Ovary (tissue), 9 donors: ENCODE measurements around the gene PTPRO. TPM values are rescaled to one million over a fixed set of nuclear protein-coding genes. Genes with fewer than 3 reads are reported as not detected.

Experiments used
- DNase-seq, 5 donors: peaks; one replicate each; pipeline ENCODE4 v3.0.0-alpha.2; 2019 to 2020
- H3K27ac ChIP-seq, 2 donors: fragments of 200-600 bp; one replicate each; pipeline versions ENCODE4 v1.5.1 to v1.8.0; 2019 to 2022
- H3K27me3 ChIP-seq: fragments of 200-600 bp; one replicate; pipeline ENCODE4 v1.8.0; 2022
- H3K36me3 ChIP-seq: fragments of 200-600 bp; sonication (generic); one replicate; pipeline ENCODE4 v1.5.1; 2019
- H3K4me1 ChIP-seq: one replicate; pipeline ENCODE4 v1.8.1; 2013; ENCODE audit warnings: mild to moderate bottlenecking, moderate library complexity; ENCODE audit not compliant: insufficient read depth
- H3K4me3 ChIP-seq: fragments of 200-600 bp; sonication (generic); one replicate; pipeline ENCODE4 v1.5.1; 2017
- H3K9me3 ChIP-seq, 2 donors: fragments of 200-600 bp in 1 of 2; sonication (generic) in 1 of 2; one replicate each; pipeline versions ENCODE4 v1.5.1 to v1.8.1; 2013 to 2019; ENCODE audit warnings: mild to moderate bottlenecking in 1 of 2, moderate library complexity in 1 of 2
- EP300 ChIP-seq: sonication (generic); formaldehyde crosslinking; IDR thresholded peaks from one replicate; pipeline ENCODE4 v1.6.1; 2017; ENCODE audit warnings: antibody characterized with exemption
- POLR2A ChIP-seq: fragments of 450-650 bp; IDR thresholded peaks from one replicate; pipeline ENCODE4 v1.6.1; 2017; ENCODE audit warnings: antibody characterized with exemption, mild to moderate bottlenecking, moderate library complexity
- WGBS, 3 donors: extraction: QIAGEN DNeasy Blood & Tissue Kit in 1 of 3; methylation state at CpG; one replicate each; pipeline versions ENCODE4 v1.1.5 to v1.1.7; 2013 to 2017; 5-methylcytosine and 5-hydroxymethylcytosine counted together
- intact Hi-C, 4 donors: fragments of 100-400 bp; cut with DNase I; formaldehyde crosslinking; loops; one replicate each; pipeline versions ENCODE4 v1.11.0 to v1.15.1; 2022 to 2023
- polyA plus RNA-seq, 2 donors: library from polyadenylated mRNA; stranded (reverse); fragments of 200-250 nt in 1 of 2; fragments of 350-450 nt in 1 of 2; fragmentation: Illumina TruSeq in 1 of 2; extraction: RNeasy Lipid Tissue Mini Kit (QIAGEN cat#74804) in 1 of 2; gene quantifications; one replicate each; pipeline ENCODE4 v1.2.3, GENCODE V29; 2013 to 2014
- total RNA-seq, 7 donors: library from RNA; depleted of rRNA in 2 of 7; stranded (reverse); fragments of >200 nt in 2 of 7; fragmentation: NEBNext Ultra II Directional in 3 of 7; extraction: Animal tissue kit (Norgen Biotek cat#: 25700) in 3 of 7; gene quantifications; one replicate each; pipeline versions ENCODE4 v1.1.0 to v1.2.4, GENCODE V29; 2016 to 2023
- TF ChIP-seq, protein P1 (sequence below), 3 donors: fragments of 450-650 bp in 2 of 3; fragments of 200-600 bp in 1 of 3; IDR thresholded peaks; one replicate each; pipeline versions ENCODE4 v1.5.1 to v1.8.0; 2016 to 2022; ENCODE audit warnings: antibody characterized with exemption in 3 of 3, mild to moderate bottlenecking in 1 of 3
- donor health status: DM: no; HTN: no; CAD: no; lungs with moderate emphysema.
- donor health status: DM: no; HTN: no; CAD: no.
- donor health status: Bipolar disorder and iron deficiency.
- donor health status: DM: yes; HTN: yes; CAD: no.
- donor health status: DM: no; HTN: no; CAD: no.
- donor health status: DM: yes; HTN: yes; CAD: no.

The PTPRO gene
- total and polyA plus RNA-seq, 9 donors, result 0.30 to 3.7 (median 0.83) TPM

DNA sequence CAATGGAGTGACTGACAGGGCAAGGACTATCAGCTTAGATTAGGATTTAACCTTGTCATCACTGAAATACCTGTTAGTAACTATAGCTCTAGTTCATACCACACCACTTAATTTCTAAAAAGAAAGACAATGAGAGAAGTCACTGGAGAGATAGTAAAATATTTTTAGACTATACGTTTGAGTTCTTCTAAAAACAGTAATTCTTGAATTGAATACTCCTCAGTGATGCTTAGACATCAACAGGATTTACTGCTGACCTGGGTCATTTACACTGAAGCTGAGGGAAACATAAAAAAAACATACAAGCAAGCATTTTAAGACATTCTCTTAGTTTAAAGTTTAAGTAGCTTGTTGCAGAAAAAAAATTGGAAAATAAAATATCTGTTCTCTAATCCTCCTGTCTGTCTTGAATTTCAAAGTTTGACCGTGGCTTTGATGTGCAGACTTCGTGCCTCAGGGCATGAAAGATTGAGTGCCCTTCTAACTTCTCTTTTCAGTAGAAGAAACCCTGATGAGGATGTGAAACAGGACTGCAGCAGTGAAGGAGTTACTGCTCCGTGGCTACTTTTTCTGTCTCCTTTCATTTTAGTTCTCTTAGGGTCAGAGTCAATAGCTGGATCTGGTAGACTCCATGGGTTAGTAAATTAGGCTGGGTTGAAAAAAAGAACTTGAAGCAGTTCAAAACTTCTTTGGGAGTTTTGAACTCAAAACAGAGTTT is 172.2 kb downstream of the PTPRO start:
- Histone ChIP-seq H3K4me1 (no peaks in the 10 kb centered on the region), H3K4me3 (no peak overlapping the region), H3K36me3 (no peaks in the 10 kb centered on the region), H3K27ac (no peak overlapping the region), H3K27me3 (no peaks in the 10 kb centered on the region), H3K9me3 (no peaks in the 10 kb centered on the region)
- TF ChIP-seq POLR2A, result no peak
- TF ChIP-seq, protein P1, sequence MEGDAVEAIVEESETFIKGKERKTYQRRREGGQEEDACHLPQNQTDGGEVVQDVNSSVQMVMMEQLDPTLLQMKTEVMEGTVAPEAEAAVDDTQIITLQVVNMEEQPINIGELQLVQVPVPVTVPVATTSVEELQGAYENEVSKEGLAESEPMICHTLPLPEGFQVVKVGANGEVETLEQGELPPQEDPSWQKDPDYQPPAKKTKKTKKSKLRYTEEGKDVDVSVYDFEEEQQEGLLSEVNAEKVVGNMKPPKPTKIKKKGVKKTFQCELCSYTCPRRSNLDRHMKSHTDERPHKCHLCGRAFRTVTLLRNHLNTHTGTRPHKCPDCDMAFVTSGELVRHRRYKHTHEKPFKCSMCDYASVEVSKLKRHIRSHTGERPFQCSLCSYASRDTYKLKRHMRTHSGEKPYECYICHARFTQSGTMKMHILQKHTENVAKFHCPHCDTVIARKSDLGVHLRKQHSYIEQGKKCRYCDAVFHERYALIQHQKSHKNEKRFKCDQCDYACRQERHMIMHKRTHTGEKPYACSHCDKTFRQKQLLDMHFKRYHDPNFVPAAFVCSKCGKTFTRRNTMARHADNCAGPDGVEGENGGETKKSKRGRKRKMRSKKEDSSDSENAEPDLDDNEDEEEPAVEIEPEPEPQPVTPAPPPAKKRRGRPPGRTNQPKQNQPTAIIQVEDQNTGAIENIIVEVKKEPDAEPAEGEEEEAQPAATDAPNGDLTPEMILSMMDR (IDR thresholded peaks at IDR 0.05), result no peak
- TF ChIP-seq EP300, result no peak
- intact Hi-C loops, result no loop called here
- WGBS, 3 donors, result 20 to 29% (median 21%) methylated on average over 4 of the region's 4 CpGs
- no peak for DNase-seq

DNA sequence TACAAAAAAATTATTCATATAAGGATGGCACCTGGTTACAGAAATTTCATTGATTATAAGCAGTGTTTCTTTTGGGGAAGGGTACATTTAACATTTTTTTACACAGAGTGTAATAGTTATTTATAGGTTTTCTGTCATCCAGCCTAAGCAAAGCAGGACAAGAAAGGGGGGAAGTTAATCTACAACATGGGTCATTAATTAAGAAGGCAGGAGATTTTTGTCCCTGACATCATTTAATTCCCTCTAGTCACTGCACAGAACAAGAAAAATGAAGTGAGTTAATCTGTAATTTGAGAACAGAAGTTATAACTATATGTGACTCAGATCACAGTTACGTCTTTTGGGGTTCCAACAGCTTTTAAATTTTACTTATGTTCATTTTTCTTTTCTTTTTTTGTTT is 173.4 kb downstream of the PTPRO start:
- no peaks in the 10 kb centered on the region for H3K27me3 ChIP-seq
- DNase-seq, result no peak

DNA sequence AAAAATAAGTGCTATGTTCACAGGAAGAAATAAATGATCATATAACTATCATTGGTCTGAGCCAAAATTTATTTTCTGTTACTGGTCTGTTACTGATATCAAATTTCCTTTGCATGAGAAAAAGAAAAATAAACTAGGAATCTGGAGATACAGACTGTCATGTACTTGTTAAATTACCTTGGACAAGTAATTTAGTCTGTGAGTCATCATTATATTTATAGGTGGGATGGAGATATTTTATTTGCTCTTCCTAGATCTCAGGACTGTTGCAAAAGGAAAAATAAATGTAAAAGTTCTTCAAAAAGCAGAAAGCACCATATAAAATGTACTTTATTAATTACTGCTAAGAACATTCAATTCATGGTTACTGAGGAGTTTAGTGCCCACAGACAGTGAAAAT is 174.4 kb downstream of the PTPRO start:
- DNase-seq, result no peak
- Histone ChIP-seq H3K9me3 (no peaks in the 10 kb centered on the region), H3K27me3 (no peaks in the 10 kb centered on the region), H3K4me3 (no peak overlapping the region), H3K4me1 (no peaks in the 10 kb centered on the region), H3K27ac (no peak overlapping the region), H3K36me3 (no peaks in the 10 kb centered on the region)
- intact Hi-C loops, result no loop called here
- no peak for TF ChIP-seq EP300
- TF ChIP-seq POLR2A, result no peak
- TF ChIP-seq, protein P1 (IDR thresholded peaks at IDR 0.05), result no peak

More for the DNA sequence above, 173.4 kb downstream of the PTPRO start:
- Histone ChIP-seq H3K4me1 (no peaks in the 10 kb centered on the region), H3K27ac (no peak overlapping the region), H3K4me3 (no peak overlapping the region), H3K9me3 (no peaks in the 10 kb centered on the region), H3K36me3 (no peaks in the 10 kb centered on the region)
- TF ChIP-seq, protein P1 (IDR thresholded peaks at IDR 0.05), result no peak
- no peak for TF ChIP-seq POLR2A
- no peak for TF ChIP-seq EP300
- intact Hi-C loops, result no loop called here
- WGBS, 3 donors, result 0% methylated on average over 1 of the region's 1 CpG

DNA sequence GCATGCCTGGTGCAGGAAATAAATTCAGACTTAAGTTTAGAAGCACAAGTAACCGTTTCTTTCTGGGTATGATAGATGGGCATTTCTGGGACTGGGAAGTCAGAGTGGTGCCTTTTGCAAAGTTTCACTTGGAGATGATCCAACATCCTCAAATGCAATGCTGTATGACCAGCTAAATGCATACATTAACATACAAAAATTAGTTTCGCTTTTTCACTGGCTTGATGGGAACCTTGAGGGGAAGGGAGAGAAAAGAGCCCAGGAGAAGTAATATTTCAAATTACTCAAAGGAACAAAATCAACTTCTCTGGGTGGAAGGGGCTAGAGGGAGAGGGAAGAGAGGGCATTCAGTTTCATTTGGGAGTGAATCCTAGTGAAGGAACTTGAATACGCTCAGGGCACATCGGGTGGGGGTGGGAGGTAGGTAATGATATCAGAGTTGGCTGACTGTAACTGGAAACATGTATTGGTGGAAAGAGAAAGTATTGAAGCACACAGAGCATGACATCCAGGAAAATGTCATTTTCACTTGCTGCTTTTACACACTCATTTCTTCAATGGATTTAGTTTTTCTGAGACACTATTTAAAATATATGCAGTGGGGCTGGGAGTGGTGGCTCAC is 175.5 kb downstream of the PTPRO start:
- H3K36me3 ChIP-seq, result no peaks in the 10 kb centered on the region
- no peak overlapping the region for H3K4me3 ChIP-seq
- H3K4me1 ChIP-seq, result no peaks in the 10 kb centered on the region
- no peaks in the 10 kb centered on the region for H3K27me3 ChIP-seq
- no peak for DNase-seq
- TF ChIP-seq, protein P1 (IDR thresholded peaks at IDR 0.05), result no peak
- no peak for TF ChIP-seq POLR2A
- no peak for TF ChIP-seq EP300
- H3K9me3 ChIP-seq, result no peaks in the 10 kb centered on the region
- 44 to 50% (median 48%) methylated on average over 4 of the region's 4 CpGs for WGBS, 3 donors
- intact Hi-C loops, result no loop called here
- H3K27ac ChIP-seq, result no peak overlapping the region
